Glutamatergic neuron (in vitro differentiated cells): ENCODE data around the gene BTBD9. TPM values are rescaled to one million over a fixed set of nuclear protein-coding genes. Genes with fewer than 3 reads are reported as not detected.

Experiments
- DNase-seq: peaks from one replicate; pipeline ENCODE4 v3.0.0; 2022
- H3K27ac Mint-ChIP-seq: one replicate; pipeline ENCODE4 v1.8.0; 2020; ENCODE audit warnings: mild to moderate bottlenecking, mixed read lengths, inconsistent platforms; ENCODE audit not compliant: unreplicated experiment
- H3K27me3 Mint-ChIP-seq: one replicate; pipeline ENCODE4 v1.8.0; 2020; ENCODE audit warnings: mild to moderate bottlenecking, moderate library complexity, mixed read lengths, inconsistent platforms; ENCODE audit not compliant: unreplicated experiment
- H3K36me3 Mint-ChIP-seq: one replicate; pipeline ENCODE4 v1.8.0; 2020; ENCODE audit warnings: mild to moderate bottlenecking, mixed read lengths, inconsistent platforms; ENCODE audit not compliant: unreplicated experiment
- H3K4me1 Mint-ChIP-seq: one replicate; pipeline ENCODE4 v1.8.0; 2020; ENCODE audit warnings: mild to moderate bottlenecking, low read depth, mixed read lengths, inconsistent platforms; ENCODE audit not compliant: unreplicated experiment
- H3K4me3 Mint-ChIP-seq: one replicate; pipeline ENCODE4 v1.8.0; 2020; ENCODE audit warnings: mild to moderate bottlenecking, mixed read lengths, inconsistent platforms; ENCODE audit not compliant: unreplicated experiment
- H3K9me3 Mint-ChIP-seq: one replicate; pipeline ENCODE4 v1.8.0; 2020; ENCODE audit warnings: mild to moderate bottlenecking, moderate library complexity, mixed read lengths, inconsistent platforms; ENCODE audit not compliant: unreplicated experiment
- CTCF ChIP-seq: fragments of 200-600 bp; sonication (generic); IDR thresholded peaks from one replicate; pipeline ENCODE4 v1.5.0; 2021; ENCODE audit not compliant: partially characterized antibody, unreplicated experiment
- total RNA-seq: library from RNA; stranded (reverse); fragmentation: NEBNext Ultra II Directional; extraction: Animal tissue kit (Norgen Biotek cat#: 25700); gene quantifications from one replicate; pipeline ENCODE4 v1.2.1, GENCODE V29; 2021; ENCODE audit not compliant: unreplicated experiment

The BTBD9 gene
- total RNA-seq, 1 donor from 2014 or later: 18.8 TPM

GRCh38 chr6:38400764-38401163, 239.0 kb downstream of the BTBD9 start:
- peaks cover 18% of the 10 kb centered on the region for H3K4me1 Mint-ChIP-seq
- H3K27me3 Mint-ChIP-seq: no peaks in the 10 kb centered on the region
- TF ChIP-seq CTCF: no peak
- H3K4me3 Mint-ChIP-seq: no peak overlapping the region
- no peaks in the 10 kb centered on the region for H3K36me3 Mint-ChIP-seq
- no peak for DNase-seq
- no peak overlapping the region for H3K27ac Mint-ChIP-seq
- H3K9me3 Mint-ChIP-seq: no peaks in the 10 kb centered on the region

GRCh38 chr6:38400101-38400500, 239.6 kb downstream of the BTBD9 start:
- Mint-ChIP-seq H3K4me1 (peaks cover 16% of the 10 kb centered on the region), H3K4me3 (no peak overlapping the region), H3K27me3 (no peaks in the 10 kb centered on the region), H3K27ac (no peak overlapping the region), H3K9me3 (no peaks in the 10 kb centered on the region), H3K36me3 (no peaks in the 10 kb centered on the region)
- no peak for DNase-seq
- TF ChIP-seq CTCF: no peak

- Mint-ChIP-seq H3K27me3 (no peaks in the 10 kb centered on the region), H3K4me3 (no peak overlapping the region), H3K27ac (no peak overlapping the region), H3K9me3 (no peaks in the 10 kb centered on the region), H3K4me1 (peaks cover 6% of the 10 kb centered on the region), H3K36me3 (no peaks in the 10 kb centered on the region)
- DNase-seq: no peak
- no peak for TF ChIP-seq CTCF
Measured at GRCh38 chr6:38396209-38396608, 243.5 kb downstream of the BTBD9 start.

GRCh38 chr6:38393986-38394385, 245.7 kb downstream of the BTBD9 start:
- no peaks in the 10 kb centered on the region for H3K27me3 Mint-ChIP-seq
- TF ChIP-seq CTCF: no peak
- H3K36me3 Mint-ChIP-seq: no peaks in the 10 kb centered on the region
- DNase-seq: no peak
- H3K4me1 Mint-ChIP-seq: peaks cover 9% of the 10 kb centered on the region
- no peak overlapping the region for H3K4me3 Mint-ChIP-seq
- H3K27ac Mint-ChIP-seq: no peak overlapping the region
- no peaks in the 10 kb centered on the region for H3K9me3 Mint-ChIP-seq

- Mint-ChIP-seq H3K4me1 (peaks cover 9% of the 10 kb centered on the region), H3K4me3 (peak overlapping the region; percentile 48)
Measured at GRCh38 chr6:38391626-38392579, 247.8 kb downstream of the BTBD9 start.

More at GRCh38 chr6:38391626-38392579, 247.8 kb downstream of the BTBD9 start:
- Mint-ChIP-seq H3K36me3 (no peaks in the 10 kb centered on the region), H3K9me3 (no peaks in the 10 kb centered on the region), H3K27ac (peak overlapping the region; percentile 92), H3K27me3 (no peaks in the 10 kb centered on the region)
- peak; percentile 29 for DNase-seq
- no peak for TF ChIP-seq CTCF
